Small intestine (tissue), 7 donors: ENCODE measurements around the gene AKAP17A. TPM values are rescaled to one million over a fixed set of nuclear protein-coding genes. Genes with fewer than 3 reads are reported as not detected.
"Not testable (repeated sequence)": the region's sequence is repeated elsewhere in the genome, so short reads cannot be mapped to it uniquely, and the experiment has no call there.

Experiments
- DNase-seq, 2 donors: peaks; one replicate each; pipeline versions ENCODE4 v3.0.0 to v3.0.0-alpha.2; 2013
- FAIRE-seq: peaks from 2 replicates; lab custom pipeline; 2012; peaks lifted over from hg19 to GRCh38; lab: Jason Lieb, UNC
- H3K27ac ChIP-seq, 3 donors: one replicate each; pipeline ENCODE4 v1.5.1; 2013; ENCODE audit warnings: low read length in 2 of 3, mild to moderate bottlenecking in 2 of 3, control low read depth in 1 of 3, inconsistent platforms in 1 of 3, low read depth in 1 of 3, moderate library complexity in 1 of 3
- H3K27me3 ChIP-seq, 3 donors: one replicate each; pipeline ENCODE4 v1.6.1; 2013; ENCODE audit warnings: low read length in 3 of 3, inconsistent platforms in 1 of 3; ENCODE audit not compliant: control insufficient read depth in 3 of 3, insufficient read depth in 3 of 3
- H3K36me3 ChIP-seq, 3 donors: one replicate each; pipeline ENCODE4 v1.6.1; 2013; ENCODE audit warnings: low read length in 3 of 3, inconsistent platforms in 1 of 3, low read depth in 1 of 3, mild to moderate bottlenecking in 1 of 3, moderate library complexity in 1 of 3; ENCODE audit not compliant: control insufficient read depth in 3 of 3, insufficient read depth in 2 of 3
- H3K4me1 ChIP-seq, 3 donors: one replicate each; pipeline ENCODE4 v1.6.1; 2013; ENCODE audit warnings: low read length in 2 of 3, inconsistent platforms in 1 of 3, low read depth in 1 of 3, mild to moderate bottlenecking in 1 of 3, moderate library complexity in 1 of 3; ENCODE audit not compliant: control insufficient read depth in 3 of 3, insufficient read depth in 2 of 3
- H3K4me3 ChIP-seq, 3 donors: one replicate each; pipeline ENCODE4 v1.5.1; 2013; ENCODE audit warnings: low read length in 3 of 3, control low read depth in 1 of 3, inconsistent platforms in 1 of 3, low read depth in 1 of 3, mild to moderate bottlenecking in 1 of 3, moderate library complexity in 1 of 3
- H3K9me3 ChIP-seq, 2 donors: one replicate each; pipeline ENCODE4 v1.6.1; 2013; ENCODE audit warnings: low read depth in 1 of 2, low read length in 1 of 2; ENCODE audit not compliant: control insufficient read depth in 2 of 2, insufficient read depth in 1 of 2
- WGBS, 3 donors: extraction: QIAGEN DNeasy Blood & Tissue Kit; methylation state at CpG; one replicate each; pipeline ENCODE4 v1.1.7; 2013; 5-methylcytosine and 5-hydroxymethylcytosine counted together
- polyA plus RNA-seq, 4 donors: library from polyadenylated mRNA; stranded (reverse) in 3 of 4; unstranded in 1 of 4; fragments of 200-250 nt in 3 of 4; fragments of 120-200 nt in 1 of 4; gene quantifications; one replicate each; pipeline versions ENCODE4 v1.2.1 to v1.2.3, GENCODE V29; 2013
- donor health status: healthy with polysubstance abuse.
- donor health status: control.
- donor health status: control.
- donor health status: Bipolar disorder and iron deficiency.
- donor health status: healthy.

AKAP17A gene
- polyA plus RNA-seq, 4 donors, result 26.7 to 65.6 (median 33.3) TPM

DNA sequence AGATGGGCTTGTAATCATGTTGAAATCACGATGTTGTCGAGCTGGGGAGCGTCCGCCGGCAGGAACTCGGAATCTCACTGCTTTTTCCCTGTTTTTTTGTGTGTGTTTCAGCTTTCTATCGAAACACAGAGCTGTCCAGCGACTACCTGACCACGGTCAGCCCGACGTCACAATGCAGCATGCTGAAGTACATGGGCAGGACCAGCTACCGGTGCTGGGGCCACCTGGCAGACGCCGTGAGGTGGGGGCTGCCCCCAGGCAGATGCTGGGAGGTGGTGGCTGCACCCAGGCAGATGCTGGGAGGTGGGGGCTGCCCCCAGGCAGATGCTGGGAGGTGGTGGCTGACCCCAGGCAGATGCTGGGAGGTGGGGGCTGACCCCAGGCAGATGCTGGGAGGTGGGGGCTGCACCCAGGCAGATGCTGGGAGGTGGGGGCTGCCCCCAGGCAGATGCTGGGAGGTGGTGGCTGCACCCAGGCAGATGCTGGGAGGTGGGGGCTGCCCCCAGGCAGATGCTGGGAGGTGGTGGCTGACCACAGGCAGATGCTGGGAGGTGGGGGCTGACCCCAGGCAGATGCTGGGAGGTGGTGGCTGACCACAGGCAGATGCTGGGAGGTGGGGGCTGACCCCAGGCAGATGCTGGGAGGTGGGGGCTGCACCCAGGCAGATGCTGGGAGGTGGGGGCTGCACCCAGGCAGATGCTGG is 32.9 kb downstream of the AKAP17A start:
- 83 to 90% (median 84%) methylated on average over 14 of the region's 14 CpGs for WGBS, 3 donors
- DNase-seq, H3K4me1 ChIP-seq, H3K27ac ChIP-seq, FAIRE-seq, H3K9me3 ChIP-seq, H3K27me3 ChIP-seq, H3K36me3 ChIP-seq, H3K4me3 ChIP-seq: not testable (repeated sequence)

DNA sequence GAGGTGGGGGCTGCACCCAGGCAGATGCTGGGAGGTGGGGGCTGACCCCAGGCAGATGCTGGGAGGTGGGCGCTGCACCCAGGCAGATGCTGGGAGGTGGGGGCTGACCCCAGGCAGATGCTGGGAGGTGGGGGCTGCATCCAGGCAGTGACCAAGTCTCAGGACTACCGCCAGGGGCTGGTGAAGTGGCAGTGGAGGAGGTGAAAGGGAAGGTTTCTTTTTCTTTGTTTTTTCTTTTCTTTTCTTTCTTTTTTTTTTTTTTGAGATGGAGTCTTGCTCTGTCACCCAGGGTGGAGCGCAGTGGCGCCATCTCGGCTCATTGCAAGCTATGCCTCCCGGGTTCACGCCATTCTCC is 33.4 kb downstream of the AKAP17A start:
- H3K4me3 ChIP-seq, H3K27me3 ChIP-seq, FAIRE-seq, H3K9me3 ChIP-seq, H3K36me3 ChIP-seq, H3K4me1 ChIP-seq, H3K27ac ChIP-seq, DNase-seq: not testable (repeated sequence)
- 80 to 94% (median 86%) methylated on average over 7 of the region's 7 CpGs for WGBS, 3 donors

DNA sequence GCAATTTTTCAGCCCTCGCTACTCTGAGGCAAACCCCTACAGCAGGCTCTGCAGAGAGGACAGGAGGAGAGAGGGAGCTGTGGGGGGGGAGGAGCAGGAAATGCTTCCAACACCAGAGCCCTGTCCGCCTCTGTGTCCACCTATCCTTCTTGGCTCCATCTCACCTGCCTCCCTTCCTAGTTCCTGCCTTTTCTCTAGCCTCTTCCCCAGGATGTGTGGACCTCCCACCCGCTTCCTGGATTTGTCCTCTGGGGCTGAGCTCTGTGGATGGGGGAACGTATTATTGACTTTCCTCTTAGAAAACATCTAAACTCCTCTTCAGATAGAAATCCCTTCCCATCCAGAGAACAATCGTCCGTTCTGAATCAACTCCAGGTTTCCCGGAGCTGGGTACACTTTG is 37.8 kb downstream of the AKAP17A start:
- DNase-seq (no peak), FAIRE-seq (no peak)
- H3K4me1 ChIP-seq, result no peaks in the 10 kb centered on the region
- no peaks in the 10 kb centered on the region for H3K36me3 ChIP-seq
- no peaks in the 10 kb centered on the region for H3K9me3 ChIP-seq
- 63 to 86% (median 84%) methylated on average over 7 of the region's 7 CpGs for WGBS, 3 donors
- no peak overlapping the region for H3K4me3 ChIP-seq
- no peaks in the 10 kb centered on the region for H3K27me3 ChIP-seq
- H3K27ac ChIP-seq, result no peak overlapping the region

- no peak overlapping the region for H3K4me3 ChIP-seq
- DNase-seq, result no peak
- FAIRE-seq, result no peak
Observed at GRCh38 chrX:1646009-1646408, 54.6 kb downstream of the AKAP17A start.

GRCh38 chrX:1649621-1650020 is 58.2 kb downstream of the AKAP17A start:
- H3K27me3 ChIP-seq, result no peaks in the 10 kb centered on the region

More at GRCh38 chrX:1646009-1646408, 54.6 kb downstream of the AKAP17A start:
- Histone ChIP-seq H3K36me3 (no peaks in the 10 kb centered on the region), H3K27me3 (no peaks in the 10 kb centered on the region), H3K9me3 (peaks cover 0 to 8% of the 10 kb centered on the region in 2 donors), H3K4me1 (no peaks in the 10 kb centered on the region), H3K27ac (no peak overlapping the region)

More at GRCh38 chrX:1649621-1650020, 58.2 kb downstream of the AKAP17A start:
- no peak for FAIRE-seq
- H3K4me3 ChIP-seq, result no peak overlapping the region
- WGBS, 3 donors, result 37 to 58% (median 38%) methylated on average over 8 of the region's 8 CpGs
- no peaks in the 10 kb centered on the region for H3K4me1 ChIP-seq
- DNase-seq, result no peak
- no peak overlapping the region for H3K27ac ChIP-seq
- no peaks in the 10 kb centered on the region for H3K36me3 ChIP-seq
- peaks cover 0 to 8% of the 10 kb centered on the region in 2 donors for H3K9me3 ChIP-seq

Other genes starting within 250 kb of the AKAP17A start
- 100 to 1,000 TPM; 448 to 770 (median 609) TPM for gene SLC25A6, start 199.5 kb upstream of the AKAP17A start, polyA plus RNA-seq
- 10 to 100 TPM; 10.1 to 24.8 (median 17.3) TPM for gene ASMTL, start 138.7 kb upstream of the AKAP17A start, polyA plus RNA-seq
- 1 to 10 TPM in 2 of 4 donors, under 1 TPM in 2; 0.22 to 2.1 (median 1.2) TPM for gene P2RY8, start 54.4 kb upstream of the AKAP17A start, polyA plus RNA-seq
- under 1 TPM in 2 of 4 donors, not detected in 2; 0.04 to 0.06 TPM for gene ASMT, start 23.5 kb downstream of the AKAP17A start, polyA plus RNA-seq